ENCODE results near the gene CAB39L.

The CAB39L gene

GRCh38 chr13:49441312-49441711 lies 2.6 kb downstream of the CAB39L start:
- ATAC-seq = no peak

GRCh38 chr13:49439609-49440008 lies 4.3 kb downstream of the CAB39L start:
- no peak for ATAC-seq

DNA sequence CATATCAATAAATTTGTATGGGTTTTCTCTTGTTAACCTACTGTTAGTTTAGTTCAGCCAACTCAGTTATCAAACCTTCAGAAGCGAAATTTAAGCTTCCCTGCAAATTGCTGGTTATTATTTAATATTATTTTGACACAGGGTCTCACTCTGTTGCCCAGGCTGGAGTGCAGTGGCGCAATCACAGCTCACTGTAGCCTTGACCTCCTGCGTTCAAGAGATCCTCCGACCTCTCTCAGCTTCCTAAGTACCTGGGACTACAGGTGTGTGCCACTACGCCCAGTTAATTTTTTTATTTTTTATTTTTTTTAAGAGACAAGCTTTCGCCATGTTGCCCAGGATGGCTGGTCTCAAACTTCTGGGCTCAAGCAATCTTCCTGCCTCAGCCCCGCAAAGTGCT lies 6.2 kb downstream of the CAB39L start:
- ATAC-seq = no peak

DNA sequence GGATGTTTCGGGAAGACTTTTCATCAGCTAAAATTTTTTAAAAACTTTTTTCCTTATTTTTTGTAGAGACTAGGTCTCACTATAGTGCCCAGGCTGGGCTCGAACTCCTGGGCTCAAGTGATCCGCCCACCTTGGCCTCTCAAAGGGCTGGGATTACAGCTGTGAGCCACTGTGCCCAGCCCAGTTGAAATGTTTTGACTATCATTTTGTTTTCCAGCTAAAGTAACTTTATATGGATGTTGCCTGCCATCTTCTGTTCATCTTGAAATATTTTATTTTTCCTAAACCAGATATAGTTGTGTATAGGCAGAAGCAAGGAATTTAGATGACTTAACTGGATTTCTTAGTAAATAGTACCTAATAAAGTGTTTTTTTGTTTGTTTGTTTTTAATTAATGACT lies 7.0 kb downstream of the CAB39L start:
- no peak for ATAC-seq

DNA sequence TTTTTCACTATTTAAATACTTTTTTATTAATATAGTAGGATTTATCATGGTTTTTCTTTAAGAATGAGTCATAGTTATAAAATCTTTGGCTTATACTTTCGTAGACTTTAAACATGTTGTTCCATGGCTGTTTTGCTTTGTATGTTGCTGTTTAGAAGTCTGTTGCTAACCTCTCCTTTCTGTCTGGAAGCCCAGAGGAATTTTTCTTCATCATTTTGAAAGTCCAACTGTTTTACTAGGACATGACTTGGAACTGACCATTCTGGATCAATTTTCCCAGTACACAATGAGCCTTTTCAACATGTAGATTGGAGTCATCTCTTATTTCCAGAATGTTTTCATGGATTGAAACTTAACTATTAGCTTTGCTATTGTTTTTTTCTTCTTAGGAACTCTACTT lies 7.9 kb downstream of the CAB39L start:
- no peak for ATAC-seq

DNA sequence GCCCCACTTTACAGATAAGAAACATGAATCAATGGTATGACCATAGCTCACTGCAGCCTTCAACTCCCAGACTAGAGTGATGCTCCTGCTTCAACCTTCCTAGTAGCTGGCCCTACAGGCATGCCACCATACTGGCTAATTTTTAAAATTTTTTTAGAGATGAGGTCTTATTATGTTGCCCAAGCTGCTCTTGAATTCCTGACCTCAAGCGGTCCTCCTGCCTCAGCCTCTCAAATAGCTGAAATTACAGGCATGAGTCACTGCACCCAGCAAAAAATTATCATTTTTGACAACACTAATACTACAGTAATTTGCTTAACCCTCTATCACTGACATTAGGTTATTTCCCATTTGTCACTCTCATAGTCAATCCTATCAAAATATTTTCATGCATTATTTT lies 14.7 kb downstream of the CAB39L start:
- ATAC-seq = no peak

- ATAC-seq = no peak
Measured at GRCh38 chr13:49428041-49428763, 15.7 kb downstream of the CAB39L start.

GRCh38 chr13:49424011-49424560 lies 19.8 kb downstream of the CAB39L start:
- ATAC-seq = no peak

DNA sequence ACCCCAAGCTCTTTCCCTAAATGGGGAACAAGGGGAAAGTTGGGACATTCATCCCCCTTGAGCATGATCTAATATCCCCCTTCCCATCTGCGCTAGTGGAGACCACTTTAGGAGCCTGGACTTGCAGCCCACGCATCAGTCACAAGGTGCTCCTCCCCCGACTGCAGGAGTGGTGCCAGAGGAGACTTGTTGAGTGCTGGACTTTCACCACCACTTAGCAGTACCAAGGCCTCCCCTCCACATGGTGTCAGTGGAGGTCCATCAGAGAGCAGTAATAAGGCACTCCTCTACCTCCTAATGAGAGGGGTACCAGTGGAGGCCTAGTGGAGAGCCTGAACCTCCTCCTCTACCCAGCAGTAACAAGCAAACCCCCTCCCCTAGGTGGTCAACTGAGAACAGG lies 22.5 kb downstream of the CAB39L start:
- peak; percentile 60 to 73 for ATAC-seq

GRCh38 chr13:49419276-49419675 lies 24.6 kb downstream of the CAB39L start:
- ATAC-seq = no peak

GRCh38 chr13:49418206-49418605 lies 25.7 kb downstream of the CAB39L start:
- no peak for ATAC-seq

GRCh38 chr13:49417161-49417560 lies 26.7 kb downstream of the CAB39L start:
- ATAC-seq = no peak

DNA sequence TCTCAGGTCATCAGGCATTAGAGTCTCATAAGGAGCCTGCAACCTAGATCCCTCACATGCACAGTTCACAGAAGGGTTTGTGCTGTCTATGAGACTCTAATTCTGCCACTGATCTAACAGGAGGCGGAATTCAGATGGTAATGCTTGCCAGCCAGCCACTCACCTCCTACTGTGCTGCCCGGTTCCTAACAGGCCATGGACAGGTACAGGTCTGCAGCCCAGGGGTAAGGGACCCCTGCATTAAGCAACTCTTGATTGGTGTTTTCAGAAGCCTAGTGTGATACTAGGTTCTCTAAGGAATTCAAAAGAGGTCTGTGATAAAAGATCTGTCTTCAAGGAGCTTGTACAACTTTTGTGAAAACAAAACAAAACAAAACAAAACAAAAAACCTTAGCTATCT lies 31.1 kb downstream of the CAB39L start:
- no peak for ATAC-seq

DNA sequence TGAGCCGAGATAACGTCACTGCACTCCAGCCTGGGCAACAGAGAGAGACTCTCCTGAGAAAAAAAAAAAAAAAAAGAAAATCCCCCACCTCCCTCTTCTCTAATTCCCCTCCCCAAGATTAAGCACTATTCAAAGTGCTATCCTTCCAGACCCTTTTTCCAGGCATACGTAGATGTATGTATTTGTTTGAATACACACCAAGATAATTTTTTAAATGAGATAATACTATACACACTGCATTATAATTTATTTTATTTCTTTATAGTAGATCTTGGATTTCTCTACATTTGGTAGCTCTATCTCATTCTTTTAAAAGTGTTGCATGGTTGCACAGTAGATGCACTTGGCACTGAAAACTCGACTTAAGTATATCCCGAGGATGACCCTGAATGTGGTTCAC lies 32.5 kb downstream of the CAB39L start:
- no peak for ATAC-seq

GRCh38 chr13:49410477-49410876 lies 33.4 kb downstream of the CAB39L start:
- ATAC-seq = no peak

DNA sequence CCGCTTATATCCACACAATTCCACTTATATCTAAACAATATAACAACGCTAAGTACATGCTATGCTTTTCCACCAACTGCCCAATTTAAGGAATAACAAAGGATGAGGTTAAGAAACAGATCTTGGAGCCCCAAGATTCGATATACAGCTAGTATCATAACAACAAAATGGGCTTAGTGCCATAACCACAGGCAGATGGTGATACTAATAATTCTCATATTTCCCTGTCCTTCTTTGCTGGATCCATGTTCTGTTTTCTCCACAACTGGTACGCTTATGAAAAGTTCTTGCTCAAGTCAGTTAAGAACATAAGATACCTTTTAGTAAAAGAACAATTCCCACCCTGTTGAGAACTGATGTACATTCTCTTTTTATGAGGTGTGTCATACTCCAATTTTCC lies 33.9 kb downstream of the CAB39L start:
- no peak for ATAC-seq

DNA sequence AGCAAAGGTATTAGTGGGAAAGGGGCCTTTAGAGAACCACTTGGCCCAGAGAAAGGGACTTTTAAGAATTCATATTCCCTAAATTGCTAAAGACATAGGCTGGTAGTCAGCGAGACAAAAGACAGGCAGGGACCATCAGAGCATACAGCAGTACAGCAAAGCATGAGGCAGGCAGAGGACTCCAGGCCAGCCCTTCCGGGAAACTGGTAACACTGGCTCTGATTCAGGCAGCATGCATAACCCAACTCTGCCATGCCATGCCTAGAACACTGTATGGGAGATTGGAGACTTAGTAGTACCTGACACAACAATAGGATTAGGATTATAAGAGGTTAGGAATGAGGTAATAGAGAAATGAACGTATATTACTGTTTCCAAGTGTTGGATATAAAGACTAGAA lies 34.9 kb downstream of the CAB39L start:
- no peak for ATAC-seq

- ATAC-seq = no peak
Measured at GRCh38 chr13:49407936-49408335, 35.9 kb downstream of the CAB39L start.

DNA sequence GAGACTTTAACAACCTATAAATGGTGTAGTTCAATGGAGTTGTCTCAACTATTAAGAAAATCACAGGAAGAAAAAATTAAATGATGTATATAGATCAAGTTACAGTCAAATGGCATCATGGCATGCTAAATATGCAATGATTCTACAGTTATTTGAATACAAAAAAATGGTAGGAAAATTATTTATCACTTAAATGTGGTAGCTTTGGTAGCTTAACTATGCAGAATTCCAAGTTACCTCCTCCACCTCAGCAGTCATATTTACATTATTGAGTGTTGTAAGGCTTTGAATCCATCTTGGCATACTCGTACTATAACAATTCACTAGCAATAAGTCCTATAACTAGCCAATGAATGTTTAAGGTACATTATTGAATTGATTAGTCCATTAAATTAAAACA lies 36.8 kb downstream of the CAB39L start:
- no peak for ATAC-seq

DNA sequence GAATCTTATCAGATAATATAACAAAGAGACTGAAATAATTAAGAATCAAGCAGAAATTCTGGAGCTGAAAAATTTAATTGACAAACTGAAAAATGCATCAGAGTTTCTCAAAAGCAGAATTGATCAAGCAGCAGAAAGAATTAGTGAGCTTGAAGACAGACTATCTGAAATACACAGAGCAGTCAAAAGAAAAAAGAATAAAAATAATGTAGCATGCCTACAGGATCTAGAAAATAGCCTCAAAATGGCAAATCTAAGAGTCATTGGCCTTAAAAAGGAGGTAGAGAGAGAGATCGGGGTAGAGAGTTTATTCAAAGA lies 39.2 kb downstream of the CAB39L start:
- no peak for ATAC-seq

DNA sequence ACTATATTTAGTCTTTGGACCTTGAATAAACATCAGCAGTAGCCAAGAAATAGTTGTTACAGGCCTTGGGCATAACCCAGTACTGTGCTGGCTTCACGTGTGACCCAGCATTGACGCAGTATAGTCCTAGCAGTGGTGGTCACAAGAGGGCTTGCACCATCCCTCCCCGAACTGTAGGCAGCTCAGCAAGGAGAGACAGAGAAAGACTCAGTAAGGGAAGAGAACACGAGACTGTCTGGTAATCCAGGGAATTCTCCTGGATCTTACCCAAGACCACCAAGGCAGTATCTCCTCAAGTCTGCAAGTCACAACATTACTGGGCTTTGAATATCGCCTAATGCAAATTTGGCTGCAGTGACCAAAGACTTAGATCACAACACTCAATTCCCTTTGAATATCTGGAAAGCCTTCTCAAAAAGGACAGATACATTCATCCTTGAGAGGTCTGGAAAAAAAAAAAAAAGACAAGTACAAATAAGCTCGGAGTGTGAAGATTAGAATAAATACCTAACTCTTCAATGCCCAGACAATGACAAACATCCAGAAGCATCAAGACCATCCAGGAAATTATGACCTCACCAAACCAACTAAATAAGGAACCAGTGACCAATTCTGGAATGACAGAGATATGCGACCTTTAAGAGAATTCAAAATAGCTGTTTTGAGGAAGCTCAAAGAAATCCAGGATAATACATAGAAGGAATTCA lies 39.7 kb downstream of the CAB39L start:
- no peak for ATAC-seq

DNA sequence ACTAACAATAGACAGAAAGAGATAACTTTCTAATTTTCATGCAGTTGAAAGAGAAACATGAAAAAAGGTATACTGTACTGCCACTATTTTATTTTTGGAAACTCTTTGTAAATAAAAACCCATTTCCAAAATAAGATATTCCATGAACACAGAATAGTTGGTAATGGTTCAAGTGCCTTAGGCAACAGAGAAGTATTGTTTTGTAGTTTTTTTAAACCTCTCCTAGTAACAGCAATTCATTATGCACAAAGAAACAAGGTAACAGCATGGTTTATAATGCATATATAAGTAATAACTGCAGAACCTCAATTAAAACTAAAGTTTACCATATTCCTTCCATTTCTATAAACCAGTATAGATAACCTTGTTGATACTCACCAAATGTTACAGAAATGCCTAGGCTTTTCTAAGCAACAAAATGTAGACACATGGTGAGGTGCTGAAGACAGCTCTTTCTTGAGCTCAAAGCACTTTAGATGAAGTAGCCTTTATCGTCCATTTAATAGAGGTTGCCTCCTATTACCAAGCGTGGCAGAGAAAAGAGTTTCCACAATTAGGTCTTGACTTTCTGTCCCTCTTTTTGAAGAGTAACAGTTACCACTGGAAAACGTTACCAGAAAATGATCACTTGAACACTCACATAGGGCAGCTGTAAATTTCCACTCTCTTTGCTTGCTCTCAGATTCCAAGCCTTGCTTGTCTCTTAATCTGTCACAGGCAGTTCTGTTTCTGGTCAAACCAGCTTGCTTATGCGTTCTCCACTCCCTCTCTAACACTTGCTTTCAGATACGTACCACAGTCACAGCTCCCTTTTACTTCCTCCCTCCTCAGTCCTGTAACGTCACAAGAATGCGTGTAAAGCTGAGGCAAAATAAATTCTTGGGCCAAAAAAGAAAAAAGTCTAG lies 42.9 kb downstream of the CAB39L start:
- no peak for ATAC-seq

- no peak for ATAC-seq
Measured at GRCh38 chr13:49399801-49400472, 43.9 kb downstream of the CAB39L start.

Data from activated CD4-positive, CD25-positive, alpha-beta regulatory T cell treated with anti-CD3 and anti-CD28 coated beads, Interleukin-2, amount 50 U/mL, for 24 hours (primary cell).